HEK293 (cell line): ENCODE results near the gene LPIN1.

Source experiments
- OSR2 ChIP-seq: fragments of 450-650 bp; formaldehyde crosslinking; IDR thresholded peaks from 2 replicates; pipeline ENCODE4 v1.5.1; 2016; ENCODE audit warnings: missing biosample characterization, missing genetic modification characterization
- SCRT2 ChIP-seq: fragments of 450-650 bp; formaldehyde crosslinking; IDR thresholded peaks from 2 replicates; pipeline ENCODE4 v1.5.1; 2016; ENCODE audit warnings: missing biosample characterization, missing genetic modification characterization
- ZFP37 ChIP-seq: fragments of 450-650 bp; formaldehyde crosslinking; IDR thresholded peaks from 2 replicates; pipeline ENCODE4 v1.5.1; 2016; ENCODE audit warnings: missing biosample characterization, missing genetic modification characterization
- ZNF335 ChIP-seq: fragments of 450-650 bp; formaldehyde crosslinking; conservative IDR thresholded peaks from 2 replicates; pipeline ENCODE4 v1.5.1; 2016; ENCODE audit warnings: missing biosample characterization, missing genetic modification characterization
- ZNF548 ChIP-seq: fragments of 450-650 bp; formaldehyde crosslinking; IDR thresholded peaks from 2 replicates; pipeline ENCODE4 v1.5.1; 2016; ENCODE audit warnings: missing biosample characterization, missing genetic modification characterization
- ZNF558 ChIP-seq: fragments of 450-650 bp; formaldehyde crosslinking; IDR thresholded peaks from 2 replicates; pipeline ENCODE4 v1.5.1; 2016; ENCODE audit warnings: missing biosample characterization, missing genetic modification characterization
- TF ChIP-seq, protein P1 (sequence below): fragments of 450-650 bp; formaldehyde crosslinking; IDR thresholded peaks from 2 replicates; pipeline ENCODE4 v1.5.1; 2016; ENCODE audit warnings: missing biosample characterization, missing genetic modification characterization, borderline replicate concordance
- TF ChIP-seq, protein P2 (sequence below): fragments of 450-650 bp; formaldehyde crosslinking; IDR thresholded peaks from 2 replicates; pipeline ENCODE4; 2016; ENCODE audit warnings: missing biosample characterization, missing genetic modification characterization
- TF ChIP-seq, protein P3 (sequence below): fragments of 450-650 bp; formaldehyde crosslinking; IDR thresholded peaks from 2 replicates; pipeline ENCODE4 v1.5.1; 2016; ENCODE audit warnings: missing biosample characterization, missing genetic modification characterization
- TF ChIP-seq, protein P4 (sequence below): fragments of 450-650 bp; formaldehyde crosslinking; IDR thresholded peaks from 2 replicates; pipeline ENCODE4 v1.5.0; 2017; ENCODE audit warnings: missing biosample characterization, missing genetic modification characterization, borderline replicate concordance
- TF ChIP-seq, protein P5 (sequence below): fragments of 450-650 bp; formaldehyde crosslinking; IDR thresholded peaks from 2 replicates; pipeline ENCODE4 v1.5.1; 2016; ENCODE audit warnings: missing biosample characterization, missing genetic modification characterization
- TF ChIP-seq, protein P6 (sequence below): fragments of 450-650 bp; formaldehyde crosslinking; IDR thresholded peaks from 2 replicates; pipeline ENCODE4 v1.5.1; 2016; ENCODE audit warnings: missing biosample characterization, missing genetic modification characterization
- TF ChIP-seq, protein P7 (sequence below): fragments of 450-650 bp; formaldehyde crosslinking; IDR thresholded peaks from 2 replicates; pipeline ENCODE4 v1.5.1; 2016; ENCODE audit warnings: missing biosample characterization, missing genetic modification characterization

LPIN1 gene

DNA sequence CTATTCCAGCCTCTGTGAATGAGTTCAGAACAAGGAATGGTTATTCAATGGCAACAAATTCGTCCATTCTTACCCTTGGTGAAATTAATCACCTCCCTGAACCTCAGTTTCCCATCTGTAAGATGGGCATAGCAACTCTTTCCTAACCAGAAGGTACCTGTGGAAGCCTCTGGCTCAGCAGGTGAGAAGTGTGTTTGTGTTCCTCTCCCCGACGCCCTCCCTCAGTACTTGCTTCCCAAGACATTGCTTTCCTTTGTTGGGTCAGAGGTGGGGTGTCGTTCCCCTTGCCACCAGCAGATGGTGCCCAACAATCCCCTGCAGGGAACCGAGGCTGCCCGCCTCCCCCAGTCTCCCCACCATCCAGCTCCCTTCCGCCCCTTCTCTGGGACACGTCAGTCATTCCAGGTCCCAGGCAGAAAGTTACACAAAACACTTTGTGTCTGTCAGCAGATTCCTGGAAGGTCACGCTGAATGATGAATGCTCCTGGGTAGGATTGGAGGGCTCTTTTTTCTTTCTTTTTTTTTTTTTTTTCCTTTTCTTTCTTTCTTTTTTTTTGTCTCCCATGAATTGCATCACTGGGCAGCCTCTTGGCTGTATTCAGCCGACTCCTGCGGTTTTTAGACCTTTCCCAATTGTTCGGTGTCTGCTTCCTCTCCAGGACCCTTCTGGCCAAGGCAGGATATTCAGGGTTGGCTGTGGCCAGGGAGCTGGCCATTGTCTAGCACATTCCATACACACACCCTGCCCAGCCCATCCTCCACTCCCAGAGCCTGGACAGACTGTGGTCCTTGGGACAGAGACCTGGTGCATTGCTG is 117.3 kb downstream of the LPIN1 start (continued):
- TF ChIP-seq ZNF558 (0 out of 2 replicates have a peak, but pooled peaks have one; percentile 41), ZFP37 (tag by site-specific recombination) (0 out of 2 replicates have a peak, but pooled peaks have one; percentile 24), ZNF335 (tag by site-specific recombination) (peak; percentile 71), OSR2 (tag by site-specific recombination) (no peak), SCRT2 (tag by site-specific recombination) (peak; percentile 29; the same call in 1 of the 2 replicates), ZNF548 (tag by site-specific recombination) (no peak)
- TF ChIP-seq, protein P1, sequence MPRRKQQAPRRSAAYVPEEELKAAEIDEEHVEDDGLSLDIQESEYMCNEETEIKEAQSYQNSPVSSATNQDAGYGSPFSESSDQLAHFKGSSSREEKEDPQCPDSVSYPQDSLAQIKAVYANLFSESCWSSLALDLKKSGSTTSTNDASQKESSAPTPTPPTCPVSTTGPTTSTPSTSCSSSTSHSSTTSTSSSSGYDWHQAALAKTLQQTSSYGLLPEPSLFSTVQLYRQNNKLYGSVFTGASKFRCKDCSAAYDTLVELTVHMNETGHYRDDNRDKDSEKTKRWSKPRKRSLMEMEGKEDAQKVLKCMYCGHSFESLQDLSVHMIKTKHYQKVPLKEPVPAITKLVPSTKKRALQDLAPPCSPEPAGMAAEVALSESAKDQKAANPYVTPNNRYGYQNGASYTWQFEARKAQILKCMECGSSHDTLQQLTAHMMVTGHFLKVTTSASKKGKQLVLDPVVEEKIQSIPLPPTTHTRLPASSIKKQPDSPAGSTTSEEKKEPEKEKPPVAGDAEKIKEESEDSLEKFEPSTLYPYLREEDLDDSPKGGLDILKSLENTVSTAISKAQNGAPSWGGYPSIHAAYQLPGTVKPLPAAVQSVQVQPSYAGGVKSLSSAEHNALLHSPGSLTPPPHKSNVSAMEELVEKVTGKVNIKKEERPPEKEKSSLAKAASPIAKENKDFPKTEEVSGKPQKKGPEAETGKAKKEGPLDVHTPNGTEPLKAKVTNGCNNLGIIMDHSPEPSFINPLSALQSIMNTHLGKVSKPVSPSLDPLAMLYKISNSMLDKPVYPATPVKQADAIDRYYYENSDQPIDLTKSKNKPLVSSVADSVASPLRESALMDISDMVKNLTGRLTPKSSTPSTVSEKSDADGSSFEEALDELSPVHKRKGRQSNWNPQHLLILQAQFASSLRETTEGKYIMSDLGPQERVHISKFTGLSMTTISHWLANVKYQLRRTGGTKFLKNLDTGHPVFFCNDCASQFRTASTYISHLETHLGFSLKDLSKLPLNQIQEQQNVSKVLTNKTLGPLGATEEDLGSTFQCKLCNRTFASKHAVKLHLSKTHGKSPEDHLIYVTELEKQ (tag by site-specific recombination) = no peak
- TF ChIP-seq, protein P2, sequence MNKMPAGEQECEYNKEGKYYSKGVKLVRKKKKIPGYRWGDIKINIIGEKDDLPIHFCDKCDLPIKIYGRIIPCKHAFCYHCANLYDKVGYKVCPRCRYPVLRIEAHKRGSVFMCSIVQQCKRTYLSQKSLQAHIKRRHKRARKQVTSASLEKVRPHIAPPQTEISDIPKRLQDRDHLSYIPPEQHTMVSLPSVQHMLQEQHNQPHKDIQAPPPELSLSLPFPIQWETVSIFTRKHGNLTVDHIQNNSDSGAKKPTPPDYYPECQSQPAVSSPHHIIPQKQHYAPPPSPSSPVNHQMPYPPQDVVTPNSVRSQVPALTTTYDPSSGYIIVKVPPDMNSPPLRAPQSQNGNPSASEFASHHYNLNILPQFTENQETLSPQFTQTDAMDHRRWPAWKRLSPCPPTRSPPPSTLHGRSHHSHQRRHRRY (tag by site-specific recombination) = no peak
- TF ChIP-seq, protein P3, sequence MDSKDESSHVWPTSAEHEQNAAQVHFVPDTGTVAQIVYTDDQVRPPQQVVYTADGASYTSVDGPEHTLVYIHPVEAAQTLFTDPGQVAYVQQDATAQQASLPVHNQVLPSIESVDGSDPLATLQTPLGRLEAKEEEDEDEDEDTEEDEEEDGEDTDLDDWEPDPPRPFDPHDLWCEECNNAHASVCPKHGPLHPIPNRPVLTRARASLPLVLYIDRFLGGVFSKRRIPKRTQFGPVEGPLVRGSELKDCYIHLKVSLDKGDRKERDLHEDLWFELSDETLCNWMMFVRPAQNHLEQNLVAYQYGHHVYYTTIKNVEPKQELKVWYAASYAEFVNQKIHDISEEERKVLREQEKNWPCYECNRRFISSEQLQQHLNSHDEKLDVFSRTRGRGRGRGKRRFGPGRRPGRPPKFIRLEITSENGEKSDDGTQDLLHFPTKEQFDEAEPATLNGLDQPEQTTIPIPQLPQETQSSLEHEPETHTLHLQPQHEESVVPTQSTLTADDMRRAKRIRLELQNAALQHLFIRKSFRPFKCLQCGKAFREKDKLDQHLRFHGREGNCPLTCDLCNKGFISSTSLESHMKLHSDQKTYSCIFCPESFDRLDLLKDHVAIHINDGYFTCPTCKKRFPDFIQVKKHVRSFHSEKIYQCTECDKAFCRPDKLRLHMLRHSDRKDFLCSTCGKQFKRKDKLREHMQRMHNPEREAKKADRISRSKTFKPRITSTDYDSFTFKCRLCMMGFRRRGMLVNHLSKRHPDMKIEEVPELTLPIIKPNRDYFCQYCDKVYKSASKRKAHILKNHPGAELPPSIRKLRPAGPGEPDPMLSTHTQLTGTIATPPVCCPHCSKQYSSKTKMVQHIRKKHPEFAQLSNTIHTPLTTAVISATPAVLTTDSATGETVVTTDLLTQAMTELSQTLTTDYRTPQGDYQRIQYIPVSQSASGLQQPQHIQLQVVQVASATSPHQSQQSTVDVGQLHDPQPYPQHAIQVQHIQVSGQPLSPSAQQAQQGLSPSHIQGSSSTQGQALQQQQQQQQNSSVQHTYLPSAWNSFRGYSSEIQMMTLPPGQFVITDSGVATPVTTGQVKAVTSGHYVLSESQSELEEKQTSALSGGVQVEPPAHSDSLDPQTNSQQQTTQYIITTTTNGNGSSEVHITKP (tag by site-specific recombination) = peak; percentile 33; the same call in 1 of the 2 replicates
- TF ChIP-seq, protein P4, sequence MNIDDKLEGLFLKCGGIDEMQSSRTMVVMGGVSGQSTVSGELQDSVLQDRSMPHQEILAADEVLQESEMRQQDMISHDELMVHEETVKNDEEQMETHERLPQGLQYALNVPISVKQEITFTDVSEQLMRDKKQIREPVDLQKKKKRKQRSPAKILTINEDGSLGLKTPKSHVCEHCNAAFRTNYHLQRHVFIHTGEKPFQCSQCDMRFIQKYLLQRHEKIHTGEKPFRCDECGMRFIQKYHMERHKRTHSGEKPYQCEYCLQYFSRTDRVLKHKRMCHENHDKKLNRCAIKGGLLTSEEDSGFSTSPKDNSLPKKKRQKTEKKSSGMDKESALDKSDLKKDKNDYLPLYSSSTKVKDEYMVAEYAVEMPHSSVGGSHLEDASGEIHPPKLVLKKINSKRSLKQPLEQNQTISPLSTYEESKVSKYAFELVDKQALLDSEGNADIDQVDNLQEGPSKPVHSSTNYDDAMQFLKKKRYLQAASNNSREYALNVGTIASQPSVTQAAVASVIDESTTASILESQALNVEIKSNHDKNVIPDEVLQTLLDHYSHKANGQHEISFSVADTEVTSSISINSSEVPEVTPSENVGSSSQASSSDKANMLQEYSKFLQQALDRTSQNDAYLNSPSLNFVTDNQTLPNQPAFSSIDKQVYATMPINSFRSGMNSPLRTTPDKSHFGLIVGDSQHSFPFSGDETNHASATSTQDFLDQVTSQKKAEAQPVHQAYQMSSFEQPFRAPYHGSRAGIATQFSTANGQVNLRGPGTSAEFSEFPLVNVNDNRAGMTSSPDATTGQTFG (tag by site-specific recombination) = no peak
- TF ChIP-seq, protein P5, sequence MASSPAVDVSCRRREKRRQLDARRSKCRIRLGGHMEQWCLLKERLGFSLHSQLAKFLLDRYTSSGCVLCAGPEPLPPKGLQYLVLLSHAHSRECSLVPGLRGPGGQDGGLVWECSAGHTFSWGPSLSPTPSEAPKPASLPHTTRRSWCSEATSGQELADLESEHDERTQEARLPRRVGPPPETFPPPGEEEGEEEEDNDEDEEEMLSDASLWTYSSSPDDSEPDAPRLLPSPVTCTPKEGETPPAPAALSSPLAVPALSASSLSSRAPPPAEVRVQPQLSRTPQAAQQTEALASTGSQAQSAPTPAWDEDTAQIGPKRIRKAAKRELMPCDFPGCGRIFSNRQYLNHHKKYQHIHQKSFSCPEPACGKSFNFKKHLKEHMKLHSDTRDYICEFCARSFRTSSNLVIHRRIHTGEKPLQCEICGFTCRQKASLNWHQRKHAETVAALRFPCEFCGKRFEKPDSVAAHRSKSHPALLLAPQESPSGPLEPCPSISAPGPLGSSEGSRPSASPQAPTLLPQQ (tag by site-specific recombination) = 0 out of 2 replicates have a peak, but pooled peaks have one; percentile 22
- TF ChIP-seq, protein P6, sequence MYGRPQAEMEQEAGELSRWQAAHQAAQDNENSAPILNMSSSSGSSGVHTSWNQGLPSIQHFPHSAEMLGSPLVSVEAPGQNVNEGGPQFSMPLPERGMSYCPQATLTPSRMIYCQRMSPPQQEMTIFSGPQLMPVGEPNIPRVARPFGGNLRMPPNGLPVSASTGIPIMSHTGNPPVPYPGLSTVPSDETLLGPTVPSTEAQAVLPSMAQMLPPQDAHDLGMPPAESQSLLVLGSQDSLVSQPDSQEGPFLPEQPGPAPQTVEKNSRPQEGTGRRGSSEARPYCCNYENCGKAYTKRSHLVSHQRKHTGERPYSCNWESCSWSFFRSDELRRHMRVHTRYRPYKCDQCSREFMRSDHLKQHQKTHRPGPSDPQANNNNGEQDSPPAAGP (tag by site-specific recombination) = 0 out of 2 replicates have a peak, but pooled peaks have one; percentile 34
- TF ChIP-seq, protein P7, sequence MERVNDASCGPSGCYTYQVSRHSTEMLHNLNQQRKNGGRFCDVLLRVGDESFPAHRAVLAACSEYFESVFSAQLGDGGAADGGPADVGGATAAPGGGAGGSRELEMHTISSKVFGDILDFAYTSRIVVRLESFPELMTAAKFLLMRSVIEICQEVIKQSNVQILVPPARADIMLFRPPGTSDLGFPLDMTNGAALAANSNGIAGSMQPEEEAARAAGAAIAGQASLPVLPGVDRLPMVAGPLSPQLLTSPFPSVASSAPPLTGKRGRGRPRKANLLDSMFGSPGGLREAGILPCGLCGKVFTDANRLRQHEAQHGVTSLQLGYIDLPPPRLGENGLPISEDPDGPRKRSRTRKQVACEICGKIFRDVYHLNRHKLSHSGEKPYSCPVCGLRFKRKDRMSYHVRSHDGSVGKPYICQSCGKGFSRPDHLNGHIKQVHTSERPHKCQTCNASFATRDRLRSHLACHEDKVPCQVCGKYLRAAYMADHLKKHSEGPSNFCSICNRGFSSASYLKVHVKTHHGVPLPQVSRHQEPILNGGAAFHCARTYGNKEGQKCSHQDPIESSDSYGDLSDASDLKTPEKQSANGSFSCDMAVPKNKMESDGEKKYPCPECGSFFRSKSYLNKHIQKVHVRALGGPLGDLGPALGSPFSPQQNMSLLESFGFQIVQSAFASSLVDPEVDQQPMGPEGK (tag by site-specific recombination) = peak; percentile 77
